Upper lobe of left lung (tissue), 4 donors: ENCODE measurements around the gene UST.

Experiments
- POLR2A ChIP-seq, 4 donors: fragments of 450-650 bp; IDR thresholded peaks; one replicate each; pipeline ENCODE4 v1.5.1; 2016 to 2017; ENCODE audit warnings: antibody characterized with exemption in 4 of 4, mild to moderate bottlenecking in 2 of 4
- POLR2AphosphoS5 ChIP-seq, 2 donors: sonication (generic); formaldehyde crosslinking; IDR thresholded peaks; one replicate each; pipeline ENCODE4 v1.5.1; 2017; ENCODE audit warnings: antibody characterized with exemption in 2 of 2
- TF ChIP-seq, protein P1 (sequence below), 6 experiments: fragments of 450-650 bp in 4 of 6; fragments of 200-600 bp in 2 of 6; sonication (generic) in 2 of 6; IDR thresholded peaks; one replicate each; pipeline ENCODE4 v1.5.1; 2016 to 2019; ENCODE audit warnings: antibody characterized with exemption in 6 of 6

DNA sequence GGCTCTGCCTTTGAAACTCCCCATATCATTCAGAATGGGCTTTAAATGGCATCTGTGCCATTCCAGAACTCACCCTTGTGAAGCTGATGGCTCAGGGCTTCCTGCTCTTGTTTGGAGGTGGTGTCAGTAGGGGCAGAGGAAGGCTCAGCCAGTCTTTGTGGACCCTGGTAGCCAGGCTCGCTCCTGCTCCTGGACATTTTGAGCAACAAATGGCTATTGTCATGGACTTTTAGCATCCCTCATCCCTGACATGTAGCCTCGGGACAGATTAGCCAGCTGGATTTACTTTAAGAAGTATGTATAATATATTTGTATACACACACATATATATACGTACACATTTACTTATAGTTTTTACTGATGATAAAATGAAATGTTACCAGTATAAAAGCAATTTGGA lies 104.1 kb downstream of the UST start:
- TF ChIP-seq POLR2A (IDR thresholded peaks at IDR 0.05) = no peak
- TF ChIP-seq, protein P1, sequence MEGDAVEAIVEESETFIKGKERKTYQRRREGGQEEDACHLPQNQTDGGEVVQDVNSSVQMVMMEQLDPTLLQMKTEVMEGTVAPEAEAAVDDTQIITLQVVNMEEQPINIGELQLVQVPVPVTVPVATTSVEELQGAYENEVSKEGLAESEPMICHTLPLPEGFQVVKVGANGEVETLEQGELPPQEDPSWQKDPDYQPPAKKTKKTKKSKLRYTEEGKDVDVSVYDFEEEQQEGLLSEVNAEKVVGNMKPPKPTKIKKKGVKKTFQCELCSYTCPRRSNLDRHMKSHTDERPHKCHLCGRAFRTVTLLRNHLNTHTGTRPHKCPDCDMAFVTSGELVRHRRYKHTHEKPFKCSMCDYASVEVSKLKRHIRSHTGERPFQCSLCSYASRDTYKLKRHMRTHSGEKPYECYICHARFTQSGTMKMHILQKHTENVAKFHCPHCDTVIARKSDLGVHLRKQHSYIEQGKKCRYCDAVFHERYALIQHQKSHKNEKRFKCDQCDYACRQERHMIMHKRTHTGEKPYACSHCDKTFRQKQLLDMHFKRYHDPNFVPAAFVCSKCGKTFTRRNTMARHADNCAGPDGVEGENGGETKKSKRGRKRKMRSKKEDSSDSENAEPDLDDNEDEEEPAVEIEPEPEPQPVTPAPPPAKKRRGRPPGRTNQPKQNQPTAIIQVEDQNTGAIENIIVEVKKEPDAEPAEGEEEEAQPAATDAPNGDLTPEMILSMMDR (IDR thresholded peaks at IDR 0.05) = no peak
- TF ChIP-seq POLR2AphosphoS5 (IDR thresholded peaks at IDR 0.05) = no peak
